GM12878 (cell line): ENCODE results near the gene ARSI. TPM values are rescaled to one million over a fixed set of nuclear protein-coding genes. Genes with fewer than 3 reads are reported as not detected.

Experiments used
- ATAC-seq: fragments of 200-7000 bp; cut with Tn5 transposase; 3 replicates; pipeline ENCODE4 v1.9.1; 2020; ENCODE audit warnings: mild to moderate bottlenecking, moderate library complexity
- BruUV-seq: library from RNA; stranded (reverse); fragments of 400-500 nt; replicated peaks from 2 replicates; lab custom pipeline; 2021; lab: Mats Ljungman, UMichigan
- CTCF ChIA-PET: fragments of 300-600 bp; sonication (Branson Sonifier 250); formaldehyde crosslinking; extraction: SDS; loops from one replicate; lab custom pipeline; 2021; ENCODE audit warnings: inconsistent platforms; lab: Yijun Ruan, JAX
- POLR2A ChIA-PET: fragments of 350-600 bp; formaldehyde crosslinking; extraction: SDS; loops from one replicate; lab custom pipeline; 2021; ENCODE audit warnings: inconsistent platforms; lab: Charles Lee
- RAD21 ChIA-PET: fragments of 300-600 bp; sonication (Branson Sonifier 250); formaldehyde crosslinking; loops from one replicate; lab custom pipeline; 2023; ENCODE audit warnings: antibody characterized with exemption; ENCODE audit not compliant: unreplicated experiment; lab: Charles Lee
- SMC1A ChIA-PET: fragments of 300-600 bp; sonication (Branson Sonifier 250); formaldehyde crosslinking; loops from one replicate; lab custom pipeline; 2023; ENCODE audit not compliant: unreplicated experiment, uncharacterized antibody; lab: Charles Lee
- DNase-seq: peaks from one replicate; pipeline ENCODE4 v3.0.0-alpha.2; 2011; ENCODE audit warnings: low read depth, low spot score
- FAIRE-seq: peaks from 3 replicates; lab custom pipeline; 2011; peaks lifted over from hg19 to GRCh38; lab: Jason Lieb, UNC
- H2AFZ ChIP-seq: 2 replicates; pipeline ENCODE4 v1.6.0; 2011; ENCODE audit warnings: low read depth, low read length, control low read depth; ENCODE audit not compliant: control insufficient read depth
- H3K27ac ChIP-seq: 2 replicates; pipeline ENCODE4 v1.5.1; 2011; ENCODE audit warnings: control low read depth; ENCODE audit not compliant: control insufficient read depth, insufficient read depth
- H3K27me3 ChIP-seq, 2 experiments: replicated peaks in 1 of 2; 2 replicates each; pipeline versions ENCODE4 v1.6.0 to v1.6.1; 2011; ENCODE audit warnings: low read length in 1 of 2; ENCODE audit not compliant: control insufficient read depth in 2 of 2, insufficient read depth in 2 of 2
- H3K36me3 ChIP-seq, 2 experiments: 2 replicates each; pipeline ENCODE4 v1.5.1; 2011; ENCODE audit warnings: low read length in 1 of 2; ENCODE audit not compliant: control insufficient read depth in 2 of 2, insufficient read depth in 2 of 2
- H3K4me1 ChIP-seq: 2 replicates; pipeline ENCODE4 v1.6.1; 2011; ENCODE audit warnings: mild to moderate bottlenecking, low read length, moderate library complexity, mixed read lengths; ENCODE audit not compliant: control insufficient read depth, insufficient read depth
- H3K4me2 ChIP-seq: 2 replicates; pipeline ENCODE4 v1.6.0; 2011; ENCODE audit warnings: control low read depth; ENCODE audit not compliant: control insufficient read depth, insufficient read depth
- H3K4me3 ChIP-seq: fragments of 200-600 bp; sonication (generic); 2 replicates; pipeline ENCODE4 v1.5.1; 2016
- H3K79me2 ChIP-seq: 2 replicates; pipeline ENCODE4 v1.6.0; 2011; ENCODE audit warnings: low read length; ENCODE audit not compliant: control insufficient read depth, insufficient read depth
- H3K9ac ChIP-seq: 2 replicates; pipeline ENCODE4 v1.8.0; 2011; ENCODE audit warnings: low read length, control low read depth, mixed read lengths; ENCODE audit not compliant: control insufficient read depth, insufficient read depth
- H3K9me3 ChIP-seq: replicated peaks from 3 replicates; pipeline ENCODE4 v1.5.1; 2011; ENCODE audit warnings: mild to moderate bottlenecking, low read length; ENCODE audit not compliant: control insufficient read depth, insufficient read depth
- H4K20me1 ChIP-seq: 2 replicates; pipeline ENCODE4 v1.6.0; 2011; ENCODE audit not compliant: control insufficient read depth, insufficient read depth
- CTCF ChIP-seq, 3 experiments: IDR thresholded peaks in 2 of 3; conservative IDR thresholded peaks in 1 of 3; 2 replicates each; pipeline ENCODE4 v1.5.1; 2011; ENCODE audit warnings: low read depth in 3 of 3, low read length in 3 of 3, mild to moderate bottlenecking in 3 of 3, control low read depth in 2 of 3, moderate library complexity in 2 of 3, inconsistent platforms in 1 of 3, mixed read lengths in 1 of 3; ENCODE audit not compliant: control insufficient read depth in 2 of 3, insufficient read depth in 1 of 3; ENCODE audit errors: extremely low read depth in 1 of 3
- EZH2 ChIP-seq: IDR thresholded peaks from 2 replicates; pipeline ENCODE4 v1.6.1; 2012; ENCODE audit warnings: low read depth, mild to moderate bottlenecking, control low read depth, inconsistent platforms, low read length, borderline replicate concordance; ENCODE audit not compliant: control insufficient read depth
- POU2F2 ChIP-seq: IDR thresholded peaks from 3 replicates; pipeline ENCODE4 v1.6.1; 2011; ENCODE audit warnings: low read depth, mild to moderate bottlenecking, low read length, borderline replicate concordance
- RAD21 ChIP-seq: IDR thresholded peaks from 2 replicates; pipeline ENCODE4 v1.6.1; 2011; ENCODE audit warnings: mild to moderate bottlenecking, low read depth, low read length, moderate library complexity; ENCODE audit not compliant: insufficient read depth
- REST ChIP-seq: IDR thresholded peaks from 2 replicates; pipeline ENCODE4 v1.6.1; 2012; ENCODE audit warnings: mild to moderate bottlenecking, low read depth, low read length
- WGBS: methylation state at CpG from one replicate; pipeline ENCODE4 v1.1.6; 2016; ENCODE audit warnings: low lambda C conversion rate; ENCODE audit not compliant: insufficient replicate concordance, insufficient coverage; ENCODE audit errors: missing lambda C conversion rate; 5-methylcytosine and 5-hydroxymethylcytosine counted together
- in situ Hi-C: fragments of 300-500 bp; cut with MboI; formaldehyde crosslinking; loops from 9 replicates; pipeline ENCODE4 v1.14.3; 2018; ENCODE audit warnings: mixed read lengths
- intact Hi-C: fragments of 100-400 bp; cut with micrococcal nuclease; formaldehyde crosslinking; loops from one replicate; pipeline ENCODE4 v1.14.2; 2022; ENCODE audit not compliant: unreplicated experiment
- polyA plus RNA-seq, 11 experiments: library from polyadenylated mRNA; depleted of rRNA in 4 of 11; unstranded in 6 of 11; stranded (reverse) in 5 of 11; fragments of >200 nt; fragmentation: Nextera tagmentation in 4 of 11; fragmentation: Illumina TruSeq in 1 of 11; extraction: Ambion mirVana in 4 of 11; extraction: Trizol in 1 of 11; gene quantifications; 1 replicate in 1 of 11; 2 replicates in 10 of 11; pipeline versions ENCODE4 v1.2.1 to v1.2.3, GENCODE V29; 2011 to 2016; ENCODE audit warnings: inconsistent platforms in 2 of 11, missing spikeins in 2 of 11, low read depth in 1 of 11
- total RNA-seq, 4 experiments: library from RNA; depleted of rRNA in 3 of 4; stranded (reverse); fragments of >200 nt in 3 of 4; fragmentation: Illumina TruSeq in 1 of 4; extraction: Trizol in 1 of 4; gene quantifications; 2 replicates each; pipeline versions ENCODE4 v1.2.1 to v1.2.3, GENCODE V29; 2013 to 2021

The ARSI gene
- total and polyA plus RNA-seq, 10 of the 15 experiments (the other 5 are each of a cell fraction or from before 2014, with no cell fraction given), result not detected

- TF ChIP-seq CTCF (IDR thresholded peaks at IDR 0.05 in 2 of 3, conservative IDR thresholded peaks at IDR 0.05 in 1 of 3; ENCODE audit: control insufficient read depth in 2 of 3, extremely low read depth in 1 of 3, insufficient read depth in 1 of 3, low read depth in 3 of 3, low read length in 3 of 3) (peak; percentile 36 to 50 (median 45); a peak in 4 of 6 replicates), RAD21 (peak; percentile 69), POU2F2 (no peak)
These were observed 30.2 kb downstream of the ARSI start (continued) for GRCh38 chr5:150272531-150272930.

- FAIRE-seq, result no peak
- Histone ChIP-seq H3K9ac (no peak overlapping the region), H4K20me1 (no peaks in the 10 kb centered on the region), H2AFZ (no peak overlapping the region), H3K4me1 (no peaks in the 10 kb centered on the region), H3K4me2 (no peak overlapping the region), H3K36me3 (no peaks in the 10 kb centered on the region), H3K9me3 (no peaks in the 10 kb centered on the region), H3K79me2 (no peaks in the 10 kb centered on the region), H3K27me3 (peaks cover 3 to 4% of the 10 kb centered on the region in 2 experiments; a peak in 3 of 4 replicates), H3K4me3 (no peak overlapping the region), H3K27ac (no peak overlapping the region)
- no peak for DNase-seq
- peak; percentile 55; the same call in 1 of the 2 replicates for TF ChIP-seq REST
- no peak for TF ChIP-seq EZH2
- in situ Hi-C loops, result no loop called here
- no peak for ATAC-seq
- ChIA-PET POLR2A (no interaction called here), CTCF (interaction anchor here (1.0 to 4.2 kb wide), 4 partner anchors 9 to 163 kb away, joined by 4 to 27 read pairs (median 6); no protein-coding TSS in a partner anchor), RAD21 (interaction anchor here (0.7 to 2.5 kb wide), 4 partner anchors 37 to 185 kb away, joined by 3 to 14 read pairs (median 4); no protein-coding TSS in a partner anchor), SMC1A (interaction anchor here (1.0 to 1.5 kb wide), 3 partner anchors 69 to 79 kb away, joined by 5 to 7 read pairs (median 5); no protein-coding TSS in a partner anchor)
- 21% methylated on average over 5 of the region's 5 CpGs for WGBS
- intact Hi-C loops, result loop anchor here (1.0 kb wide), 2 partner anchors 78 to 164 kb away; no protein-coding TSS in a partner anchor
- no TSS peak for BruUV-seq
These were observed 30.8 kb downstream of the ARSI start for GRCh38 chr5:150271923-150272322.
